GM19328 (cell line): ENCODE data around the gene IDH3B.
"Not testable (repeated sequence)": the region's sequence is repeated elsewhere in the genome, so short reads cannot be mapped to it uniquely, and the experiment has no call there.

Experiments used
- ATAC-seq: cut with Tn5 transposase; IDR thresholded peaks from one replicate; pipeline ENCODE4 v1.9.1; 2021; ENCODE audit warnings: mild to moderate bottlenecking, moderate library complexity; ENCODE audit not compliant: unreplicated experiment

The IDH3B gene

GRCh38 chr20:2695206-2695983, 31.4 kb upstream of the IDH3B start:
- ATAC-seq, result no peak

GRCh38 chr20:2694519-2694918, 30.5 kb upstream of the IDH3B start:
- ATAC-seq, result no peak

GRCh38 chr20:2694008-2694471, 30.0 kb upstream of the IDH3B start:
- no peak for ATAC-seq

GRCh38 chr20:2693286-2694007, 29.4 kb upstream of the IDH3B start:
- ATAC-seq, result no peak

- no peak for ATAC-seq
Measured at GRCh38 chr20:2692886-2693285, 28.9 kb upstream of the IDH3B start.

GRCh38 chr20:2692036-2692885, 28.2 kb upstream of the IDH3B start, which contains the start of gene EBF4:
Gene EBF4, plus strand, starts transcription at chr20:2692780. Its CDS starts 866 bp downstream, at chr20:2693646.
- ATAC-seq, result no peak

- ATAC-seq, result no peak
Measured at GRCh38 chr20:2691663-2692035, 27.6 kb upstream of the IDH3B start.

GRCh38 chr20:2691127-2691526, 27.1 kb upstream of the IDH3B start:
- no peak for ATAC-seq

GRCh38 chr20:2690718-2691117, 26.7 kb upstream of the IDH3B start:
- ATAC-seq, result no peak

GRCh38 chr20:2690213-2690612, 26.2 kb upstream of the IDH3B start:
- no peak for ATAC-seq

GRCh38 chr20:2688041-2688591, 24.1 kb upstream of the IDH3B start:
- no peak for ATAC-seq

GRCh38 chr20:2687514-2687913, 23.5 kb upstream of the IDH3B start:
- ATAC-seq, result no peak

GRCh38 chr20:2684817-2685216, 20.8 kb upstream of the IDH3B start:
- ATAC-seq, result not testable (repeated sequence)

GRCh38 chr20:2682040-2682439, 18.0 kb upstream of the IDH3B start:
- ATAC-seq, result not testable (repeated sequence)

- no peak for ATAC-seq
Measured at GRCh38 chr20:2680046-2680445, 16.0 kb upstream of the IDH3B start.

GRCh38 chr20:2673453-2673852, 9.4 kb upstream of the IDH3B start:
- no peak for ATAC-seq

- no peak for ATAC-seq
Measured at GRCh38 chr20:2672446-2672845, 8.4 kb upstream of the IDH3B start.

GRCh38 chr20:2671977-2672376, 8.0 kb upstream of the IDH3B start:
- no peak for ATAC-seq

- no peak for ATAC-seq
Measured at GRCh38 chr20:2663364-2663886, 591 bp downstream of the IDH3B start.

- ATAC-seq, result no peak
Measured at GRCh38 chr20:2659547-2659946, 4.5 kb downstream of the IDH3B start.
